ENCODE results near the gene COX15. TPM values are rescaled to one million over a fixed set of nuclear protein-coding genes. Genes with fewer than 3 reads are reported as not detected.
"Not testable (repeated sequence)": the region's sequence is repeated elsewhere in the genome, so short reads cannot be mapped to it uniquely, and the experiment has no call there.

COX15 gene
- total and polyA plus RNA-seq, 8 donors, result 9.3 to 34.3 (median 13.1) TPM

DNA sequence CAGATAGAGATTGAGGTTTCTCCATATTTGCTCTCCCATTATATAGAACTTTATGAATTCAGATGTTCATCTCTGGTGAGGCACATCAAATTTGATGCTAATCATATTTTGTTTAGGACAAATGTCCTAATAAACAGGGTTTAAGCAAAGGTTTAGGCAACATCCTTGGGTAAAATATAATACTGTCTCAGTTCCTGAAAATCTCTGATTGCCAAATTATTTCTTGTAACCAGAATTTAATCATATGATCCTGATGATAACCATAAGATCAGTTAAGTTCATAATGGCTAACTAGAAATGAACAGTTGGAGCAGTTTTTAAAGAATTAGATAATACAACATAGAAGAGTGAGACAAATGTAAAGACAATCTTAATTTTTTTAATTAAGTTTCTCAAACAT lies 18.7 kb upstream of the COX15 start:
- H3K9me3 ChIP-seq, result no peaks in the 10 kb centered on the region
- DNase-seq, result no peak
- TF ChIP-seq EP300 (IDR thresholded peaks at IDR 0.05) (no peak), POLR2A (IDR thresholded peaks at IDR 0.05) (no peak), POLR2AphosphoS5 (IDR thresholded peaks at IDR 0.05) (no peak)
- TF ChIP-seq, protein P1, sequence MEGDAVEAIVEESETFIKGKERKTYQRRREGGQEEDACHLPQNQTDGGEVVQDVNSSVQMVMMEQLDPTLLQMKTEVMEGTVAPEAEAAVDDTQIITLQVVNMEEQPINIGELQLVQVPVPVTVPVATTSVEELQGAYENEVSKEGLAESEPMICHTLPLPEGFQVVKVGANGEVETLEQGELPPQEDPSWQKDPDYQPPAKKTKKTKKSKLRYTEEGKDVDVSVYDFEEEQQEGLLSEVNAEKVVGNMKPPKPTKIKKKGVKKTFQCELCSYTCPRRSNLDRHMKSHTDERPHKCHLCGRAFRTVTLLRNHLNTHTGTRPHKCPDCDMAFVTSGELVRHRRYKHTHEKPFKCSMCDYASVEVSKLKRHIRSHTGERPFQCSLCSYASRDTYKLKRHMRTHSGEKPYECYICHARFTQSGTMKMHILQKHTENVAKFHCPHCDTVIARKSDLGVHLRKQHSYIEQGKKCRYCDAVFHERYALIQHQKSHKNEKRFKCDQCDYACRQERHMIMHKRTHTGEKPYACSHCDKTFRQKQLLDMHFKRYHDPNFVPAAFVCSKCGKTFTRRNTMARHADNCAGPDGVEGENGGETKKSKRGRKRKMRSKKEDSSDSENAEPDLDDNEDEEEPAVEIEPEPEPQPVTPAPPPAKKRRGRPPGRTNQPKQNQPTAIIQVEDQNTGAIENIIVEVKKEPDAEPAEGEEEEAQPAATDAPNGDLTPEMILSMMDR (IDR thresholded peaks at IDR 0.05), result no peak
- no peaks in the 10 kb centered on the region for H3K4me1 ChIP-seq
- peaks cover 43 to 100% (median 97%) of the 10 kb centered on the region in 4 donors for H3K36me3 ChIP-seq
- no peaks in the 10 kb centered on the region for H3K27me3 ChIP-seq
- intact Hi-C loops (cut with DNase I; ENCODE audit: low total_unique reads), result no loop called here
- no peak overlapping the region for H3K27ac ChIP-seq
- no peak overlapping the region for H3K4me3 ChIP-seq

DNA sequence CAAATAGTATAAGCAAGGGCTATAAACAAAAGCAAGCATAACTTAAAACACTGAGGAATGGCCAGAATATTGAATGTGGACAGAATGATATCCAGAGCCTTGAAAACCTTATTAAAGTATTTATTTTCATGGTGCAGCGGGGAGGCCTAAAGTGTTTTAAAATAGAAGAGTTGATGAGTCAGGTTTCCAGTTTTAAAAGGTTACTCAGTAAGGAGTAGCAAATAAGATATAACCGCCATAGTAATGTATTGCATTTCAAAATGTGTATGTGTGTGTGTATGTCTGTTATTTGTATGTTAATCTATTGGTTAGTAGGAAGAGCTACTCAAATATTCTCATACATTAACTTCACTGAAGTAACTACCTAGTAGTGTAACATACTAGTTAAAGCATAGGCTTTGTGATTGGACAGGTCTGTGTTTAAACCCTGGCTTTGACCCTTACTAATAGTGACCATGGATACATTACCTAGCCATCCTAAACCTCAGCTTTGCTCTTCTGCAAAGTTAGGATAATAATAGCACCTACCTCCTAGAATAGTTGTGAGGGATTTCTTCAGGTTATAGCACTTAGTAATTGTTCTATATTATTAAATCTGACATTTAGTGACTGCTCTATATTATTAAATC lies 17.0 kb upstream of the COX15 start:
- Histone ChIP-seq H3K4me3 (no peak overlapping the region), H3K27me3 (no peaks in the 10 kb centered on the region), H3K36me3 (peaks cover 51 to 100% (median 97%) of the 10 kb centered on the region in 4 donors), H3K4me1 (no peaks in the 10 kb centered on the region), H3K27ac (no peak overlapping the region), H3K9me3 (no peaks in the 10 kb centered on the region)
- no peak for DNase-seq
- WGBS, 5 donors, result 89 to 97% (median 95%) methylated on average over 2 of the region's 2 CpGs
- TF ChIP-seq EP300 (IDR thresholded peaks at IDR 0.05), result no peak
- TF ChIP-seq POLR2A (IDR thresholded peaks at IDR 0.05), result no peak
- TF ChIP-seq, protein P1 (IDR thresholded peaks at IDR 0.05), result no peak
- TF ChIP-seq POLR2AphosphoS5 (IDR thresholded peaks at IDR 0.05), result no peak
- intact Hi-C loops (cut with DNase I; ENCODE audit: low total_unique reads), result no loop called here

DNA sequence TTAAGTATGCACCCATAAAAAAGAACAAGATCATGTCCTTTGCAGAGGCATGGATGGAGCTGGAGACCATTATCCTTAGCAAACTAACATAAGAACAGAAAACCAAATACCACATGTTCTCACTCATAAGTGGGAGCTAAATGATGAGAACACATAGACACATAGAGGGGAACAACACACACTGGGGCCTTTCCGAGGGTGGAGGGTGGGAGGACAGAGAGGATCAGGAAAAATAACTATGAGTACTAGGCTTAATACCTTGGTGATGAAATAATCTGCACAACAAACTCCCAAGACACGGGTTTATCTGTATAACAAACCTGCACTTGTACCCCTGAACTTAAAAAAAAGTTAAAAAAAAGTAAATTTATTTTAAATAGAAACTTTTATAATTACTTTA lies 14.2 kb upstream of the COX15 start:
- intact Hi-C loops (cut with DNase I; ENCODE audit: low total_unique reads); DNase-seq: not testable (repeated sequence)

DNA sequence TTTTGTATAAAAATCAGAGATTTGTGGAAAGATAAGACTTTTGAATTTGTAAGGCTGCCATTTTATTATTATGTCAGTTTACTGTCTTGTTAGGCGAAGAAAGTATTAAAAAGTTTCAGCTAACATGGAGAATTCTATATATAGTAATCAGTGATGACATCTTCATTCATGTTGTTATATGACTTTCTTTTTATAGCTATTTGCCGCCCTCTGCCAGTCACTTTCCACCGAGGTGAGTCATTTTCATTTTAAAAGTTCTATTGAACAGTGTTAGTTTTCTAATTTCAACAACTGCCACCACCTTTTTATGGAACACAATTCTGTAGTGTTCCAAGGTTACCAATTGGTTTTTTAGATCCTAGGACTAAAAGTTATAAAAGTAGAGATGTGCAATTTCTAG lies 11.9 kb upstream of the COX15 start:
- H3K27me3 ChIP-seq, result no peaks in the 10 kb centered on the region
- intact Hi-C loops (cut with DNase I; ENCODE audit: low total_unique reads), result no loop called here
- H3K4me3 ChIP-seq, result no peak overlapping the region
- no peak for TF ChIP-seq POLR2A (IDR thresholded peaks at IDR 0.05)
- TF ChIP-seq EP300 (IDR thresholded peaks at IDR 0.05), result no peak
- no peak for TF ChIP-seq POLR2AphosphoS5 (IDR thresholded peaks at IDR 0.05)
- TF ChIP-seq, protein P1 (IDR thresholded peaks at IDR 0.05), result no peak
- H3K27ac ChIP-seq, result no peak overlapping the region
- peaks cover 71 to 100% (median 100%) of the 10 kb centered on the region in 4 donors for H3K36me3 ChIP-seq
- WGBS, 5 donors, result 84 to 91% (median 85%) methylated on average over 3 of the region's 3 CpGs
- H3K4me1 ChIP-seq, result peaks cover 0 to 10% (median 0%) of the 10 kb centered on the region in 4 donors
- peaks cover 0 to 19% (median 12%) of the 10 kb centered on the region in 4 donors for H3K9me3 ChIP-seq
- no peak for DNase-seq

More for the DNA sequence above, 14.2 kb upstream of the COX15 start:
- peaks cover 59 to 100% (median 99%) of the 10 kb centered on the region in 4 donors for H3K36me3 ChIP-seq
- 84 to 89% (median 87%) methylated on average over 2 of the region's 2 CpGs for WGBS, 5 donors
- H3K27ac ChIP-seq, H3K27me3 ChIP-seq, H3K4me3 ChIP-seq, H3K4me1 ChIP-seq, H3K9me3 ChIP-seq: not testable (repeated sequence)

DNA sequence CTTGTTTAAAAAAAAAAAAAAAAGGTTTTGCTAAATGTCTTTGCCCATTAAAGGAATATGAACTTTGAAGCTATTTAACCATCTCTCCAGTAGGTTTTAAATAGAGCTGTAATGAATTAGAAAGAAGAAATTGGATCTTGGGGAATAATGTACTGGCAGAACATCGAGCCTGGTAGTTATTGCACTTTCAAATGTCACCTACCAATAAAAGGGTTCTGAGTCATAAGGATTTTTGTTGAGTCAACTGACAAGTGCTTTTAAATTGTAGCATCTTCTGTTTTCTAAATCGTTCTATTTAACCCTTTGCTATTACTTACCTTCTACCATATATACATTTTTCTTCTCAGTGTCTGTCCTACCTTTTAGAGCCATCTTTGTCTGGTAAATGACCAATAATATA lies 10.8 kb upstream of the COX15 start:
- intact Hi-C loops (cut with DNase I; ENCODE audit: low total_unique reads), result no loop called here
- TF ChIP-seq EP300 (IDR thresholded peaks at IDR 0.05) (no peak), POLR2A (IDR thresholded peaks at IDR 0.05) (no peak), POLR2AphosphoS5 (IDR thresholded peaks at IDR 0.05) (no peak)
- TF ChIP-seq, protein P1 (IDR thresholded peaks at IDR 0.05), result no peak
- Histone ChIP-seq H3K27ac (no peak overlapping the region), H3K4me1 (peaks cover 0 to 10% (median 0%) of the 10 kb centered on the region in 4 donors), H3K36me3 (peaks cover 67 to 100% (median 100%) of the 10 kb centered on the region in 4 donors), H3K9me3 (peaks cover 0 to 19% (median 12%) of the 10 kb centered on the region in 4 donors), H3K4me3 (no peak overlapping the region), H3K27me3 (no peaks in the 10 kb centered on the region)
- DNase-seq, result no peak
- 77 to 84% (median 79%) methylated on average over 2 of the region's 2 CpGs for WGBS, 5 donors

Measured in stomach (tissue), 9 donors.